LNCAP (cell line): ENCODE measurements around the gene KRT4.

Experiments used
- CTCF ChIP-seq: fragments of 450-650 bp; IDR thresholded peaks from 2 replicates; pipeline ENCODE4 v1.5.1; 2017; ENCODE audit warnings: mild to moderate bottlenecking

KRT4 gene

GRCh38 chr12:52794479-52795331 is 19.2 kb downstream of the KRT4 start:
- no peak for TF ChIP-seq CTCF

GRCh38 chr12:52792185-52793029 is 21.5 kb downstream of the KRT4 start:
- TF ChIP-seq CTCF = no peak

GRCh38 chr12:52791271-52792184 is 22.4 kb downstream of the KRT4 start:
- no peak for TF ChIP-seq CTCF

- no peak for TF ChIP-seq CTCF
These were observed 23.3 kb downstream of the KRT4 start for GRCh38 chr12:52790427-52791270.

- no peak for TF ChIP-seq CTCF
These were observed 24.1 kb downstream of the KRT4 start for GRCh38 chr12:52789637-52790426.

GRCh38 chr12:52788876-52789636 is 24.9 kb downstream of the KRT4 start:
- no peak for TF ChIP-seq CTCF
